Measurements from ENCODE around the gene ARHGAP24.
A peak's percentile ranks its signal among the peaks of the same experiment; 100 is the strongest.

Gene ARHGAP24

DNA sequence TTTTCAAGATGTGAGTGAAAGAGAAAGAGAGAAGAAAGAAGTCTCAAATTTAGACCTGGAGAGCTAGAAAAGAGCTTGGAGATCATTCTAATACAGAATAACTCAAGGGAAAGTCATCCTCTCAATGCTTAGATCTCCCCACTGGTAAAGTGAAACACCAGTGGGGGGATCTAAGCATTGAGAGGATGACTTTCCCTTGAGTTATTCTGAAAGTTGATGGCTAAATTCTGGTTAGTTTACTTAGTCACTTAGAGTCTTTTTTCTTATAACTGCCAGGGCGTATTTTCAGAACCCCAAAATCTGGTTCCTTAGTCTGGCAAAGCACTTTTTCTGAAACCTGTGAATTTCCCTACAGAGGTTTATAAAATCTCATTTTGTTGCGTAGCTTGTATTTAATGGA is 198.6 kb downstream of the ARHGAP24 start:
- H3K9ac ChIP-seq (ENCODE audit: low read length): peak overlapping the region; percentile 16
- H3F3A ChIP-seq (ENCODE audit: insufficient read depth): peaks cover 6% of the 10 kb centered on the region; the same call in 1 of the 2 replicates
- H3K4me3 ChIP-seq (ENCODE audit: insufficient read depth, low read length, poor library complexity, severe bottlenecking): no peak overlapping the region
- H3K27me3 ChIP-seq (ENCODE audit: low read length): no peaks in the 10 kb centered on the region
- no peak overlapping the region for H2AFZ ChIP-seq (ENCODE audit: low read depth, low read length, severe bottlenecking)
- peak overlapping the region; percentile 77 for H3K27ac ChIP-seq (ENCODE audit: low read depth, low read length)
- peaks cover 15% of the 10 kb centered on the region; the same call in 1 of the 2 replicates for H3K79me2 ChIP-seq (ENCODE audit: insufficient read depth, low read length)
- H4K20me1 ChIP-seq (ENCODE audit: low read depth, low read length): no peaks in the 10 kb centered on the region
- TF ChIP-seq, protein P1, sequence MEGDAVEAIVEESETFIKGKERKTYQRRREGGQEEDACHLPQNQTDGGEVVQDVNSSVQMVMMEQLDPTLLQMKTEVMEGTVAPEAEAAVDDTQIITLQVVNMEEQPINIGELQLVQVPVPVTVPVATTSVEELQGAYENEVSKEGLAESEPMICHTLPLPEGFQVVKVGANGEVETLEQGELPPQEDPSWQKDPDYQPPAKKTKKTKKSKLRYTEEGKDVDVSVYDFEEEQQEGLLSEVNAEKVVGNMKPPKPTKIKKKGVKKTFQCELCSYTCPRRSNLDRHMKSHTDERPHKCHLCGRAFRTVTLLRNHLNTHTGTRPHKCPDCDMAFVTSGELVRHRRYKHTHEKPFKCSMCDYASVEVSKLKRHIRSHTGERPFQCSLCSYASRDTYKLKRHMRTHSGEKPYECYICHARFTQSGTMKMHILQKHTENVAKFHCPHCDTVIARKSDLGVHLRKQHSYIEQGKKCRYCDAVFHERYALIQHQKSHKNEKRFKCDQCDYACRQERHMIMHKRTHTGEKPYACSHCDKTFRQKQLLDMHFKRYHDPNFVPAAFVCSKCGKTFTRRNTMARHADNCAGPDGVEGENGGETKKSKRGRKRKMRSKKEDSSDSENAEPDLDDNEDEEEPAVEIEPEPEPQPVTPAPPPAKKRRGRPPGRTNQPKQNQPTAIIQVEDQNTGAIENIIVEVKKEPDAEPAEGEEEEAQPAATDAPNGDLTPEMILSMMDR (IDR thresholded peaks at IDR 0.05; ENCODE audit: insufficient read depth, low read length, poor library complexity, severe bottlenecking): no peak
- no peak for TF ChIP-seq EZH2phosphoT487 (conservative IDR thresholded peaks at IDR 0.05; ENCODE audit: low read length)
- H3K36me3 ChIP-seq (ENCODE audit: low read length): no peaks in the 10 kb centered on the region
- no peaks in the 10 kb centered on the region for H3K9me3 ChIP-seq (ENCODE audit: insufficient read depth, low read length)
- peak overlapping the region; percentile 42 for H3K4me2 ChIP-seq (ENCODE audit: low read depth, low read length, poor library complexity, severe bottlenecking)
- no peaks in the 10 kb centered on the region for H3K9me2 ChIP-seq (replicated peaks; ENCODE audit: insufficient read depth, low read length)

DNA sequence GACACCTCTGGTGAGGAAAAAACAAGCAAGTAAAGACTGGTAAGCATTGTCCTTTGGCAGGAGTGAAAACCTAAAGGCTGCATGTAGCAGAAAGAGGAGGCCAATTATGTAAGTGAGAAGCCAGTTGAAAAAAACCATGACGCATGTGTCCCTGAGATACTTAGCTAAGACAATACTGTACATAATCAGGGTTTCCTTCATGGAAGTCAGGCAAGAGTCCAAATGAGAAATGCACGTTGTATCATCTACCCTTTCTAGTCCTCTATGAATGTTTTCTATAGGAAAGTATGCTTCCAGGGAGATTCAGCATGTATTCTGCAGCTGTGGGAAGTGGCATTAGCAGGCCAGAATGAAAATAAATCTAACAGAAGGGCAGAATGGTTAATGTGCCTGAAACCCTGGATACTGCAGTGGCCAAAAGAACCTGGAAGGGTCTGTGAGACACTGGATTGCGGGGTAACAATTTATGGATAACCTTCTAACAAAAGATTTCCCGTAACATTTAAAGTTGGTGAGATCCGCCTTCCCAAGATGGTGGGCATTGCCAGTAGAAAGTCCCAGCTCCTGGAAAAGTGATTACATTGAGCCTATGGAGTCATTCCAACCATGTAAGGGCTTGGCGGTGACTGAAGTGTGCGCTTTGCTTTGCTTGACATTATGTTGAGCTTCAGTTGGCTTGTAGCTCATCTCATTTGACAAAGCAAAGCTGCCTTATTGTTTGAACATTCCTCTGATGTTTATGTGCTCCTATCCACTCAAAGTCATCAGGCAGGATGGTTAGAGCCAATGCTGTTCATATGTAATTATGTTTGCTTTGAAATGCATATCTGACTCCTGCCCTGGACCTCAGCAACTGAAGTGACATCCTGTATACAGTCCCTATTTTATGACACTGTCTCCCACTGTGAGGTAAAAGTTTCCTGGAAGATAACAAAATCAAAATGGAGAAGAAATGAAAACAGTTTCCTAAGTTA is 200.4 kb downstream of the ARHGAP24 start:
- Histone ChIP-seq H3K9ac (ENCODE audit: low read length) (no peak overlapping the region), H3K27ac (ENCODE audit: low read depth, low read length) (peak overlapping the region; percentile 77), H3K4me2 (ENCODE audit: low read depth, low read length, poor library complexity, severe bottlenecking) (peak overlapping the region; percentile 24), H3K9me2 (replicated peaks; ENCODE audit: insufficient read depth, low read length) (no peaks in the 10 kb centered on the region), H4K20me1 (ENCODE audit: low read depth, low read length) (no peaks in the 10 kb centered on the region), H3K27me3 (ENCODE audit: low read length) (no peaks in the 10 kb centered on the region), H3F3A (ENCODE audit: insufficient read depth) (peaks cover 9% of the 10 kb centered on the region; the same call in 1 of the 2 replicates), H3K36me3 (ENCODE audit: low read length) (no peaks in the 10 kb centered on the region), H2AFZ (ENCODE audit: low read depth, low read length, severe bottlenecking) (no peak overlapping the region), H3K4me3 (ENCODE audit: insufficient read depth, low read length, poor library complexity, severe bottlenecking) (no peak overlapping the region), H3K79me2 (ENCODE audit: insufficient read depth, low read length) (peaks cover 10% of the 10 kb centered on the region; the same call in 1 of the 2 replicates), H3K9me3 (ENCODE audit: insufficient read depth, low read length) (no peaks in the 10 kb centered on the region)
- no peak for TF ChIP-seq EZH2phosphoT487 (conservative IDR thresholded peaks at IDR 0.05; ENCODE audit: low read length)
- TF ChIP-seq, protein P1 (IDR thresholded peaks at IDR 0.05; ENCODE audit: insufficient read depth, low read length, poor library complexity, severe bottlenecking): no peak

DNA sequence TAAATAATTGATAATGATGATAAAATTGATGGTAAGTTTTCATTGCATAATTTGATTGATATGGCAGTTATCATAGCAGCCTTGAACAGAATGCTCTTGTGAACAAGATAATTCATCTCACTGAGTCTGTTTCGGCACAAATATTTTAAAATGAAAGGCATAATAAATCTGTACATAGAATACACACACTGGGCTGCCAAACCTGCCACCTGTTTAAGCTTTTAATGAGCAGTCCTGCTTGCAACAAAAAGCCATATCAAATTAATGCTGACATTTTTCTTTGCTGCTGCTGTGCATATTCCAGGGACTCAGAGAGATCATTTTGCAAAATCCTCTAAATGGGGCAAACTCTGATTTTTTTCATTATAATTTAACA is 201.1 kb downstream of the ARHGAP24 start:
- no peaks in the 10 kb centered on the region for H3K36me3 ChIP-seq (ENCODE audit: low read length)
- no peak overlapping the region for H3K4me3 ChIP-seq (ENCODE audit: insufficient read depth, low read length, poor library complexity, severe bottlenecking)
- H3K9me3 ChIP-seq (ENCODE audit: insufficient read depth, low read length): no peaks in the 10 kb centered on the region
- H4K20me1 ChIP-seq (ENCODE audit: low read depth, low read length): no peaks in the 10 kb centered on the region
- peaks cover 9% of the 10 kb centered on the region; the same call in 1 of the 2 replicates for H3F3A ChIP-seq (ENCODE audit: insufficient read depth)
- no peak overlapping the region for H3K9ac ChIP-seq (ENCODE audit: low read length)
- no peaks in the 10 kb centered on the region for H3K9me2 ChIP-seq (replicated peaks; ENCODE audit: insufficient read depth, low read length)
- peaks cover 10% of the 10 kb centered on the region; the same call in 1 of the 2 replicates for H3K79me2 ChIP-seq (ENCODE audit: insufficient read depth, low read length)
- TF ChIP-seq, protein P1 (IDR thresholded peaks at IDR 0.05; ENCODE audit: insufficient read depth, low read length, poor library complexity, severe bottlenecking): no peak
- no peak for TF ChIP-seq EZH2phosphoT487 (conservative IDR thresholded peaks at IDR 0.05; ENCODE audit: low read length)
- H3K4me2 ChIP-seq (ENCODE audit: low read depth, low read length, poor library complexity, severe bottlenecking): peak overlapping the region; percentile 24
- no peak overlapping the region for H2AFZ ChIP-seq (ENCODE audit: low read depth, low read length, severe bottlenecking)
- no peaks in the 10 kb centered on the region for H3K27me3 ChIP-seq (ENCODE audit: low read length)
- H3K27ac ChIP-seq (ENCODE audit: low read depth, low read length): peak overlapping the region; percentile 51
